Panc1 (cell line): ENCODE data around the gene CNGB1. TPM values are rescaled to one million over a fixed set of nuclear protein-coding genes. Genes with fewer than 3 reads are reported as not detected.

Experiments used
- ATAC-seq: fragments of 200-7000 bp; cut with Tn5 transposase; 2 replicates; pipeline ENCODE4 v1.9.1; 2020; ENCODE audit warnings: mild to moderate bottlenecking, moderate library complexity
- BruUV-seq: library from RNA; stranded (reverse); fragments of 400-500 nt; replicated peaks from 2 replicates; lab custom pipeline; 2021; lab: Mats Ljungman, UMichigan
- CTCF ChIA-PET: fragments of 300-600 bp; sonication (Branson Sonifier 250); formaldehyde crosslinking; loops from one replicate; lab custom pipeline; 2022; ENCODE audit warnings: antibody characterized with exemption; lab: Charles Lee
- POLR2A ChIA-PET: fragments of 300-600 bp; sonication (Branson Sonifier 250); formaldehyde crosslinking; loops from one replicate; lab custom pipeline; 2022; ENCODE audit warnings: antibody characterized with exemption; lab: Charles Lee
- DNase-seq: peaks from one replicate; pipeline ENCODE4 v3.0.0-alpha.2; 2010; ENCODE audit warnings: low read depth, low spot score
- H3K27ac ChIP-seq: 2 replicates; pipeline ENCODE4 v1.5.1; 2011; ENCODE audit warnings: mild to moderate bottlenecking, low read length, inconsistent platforms
- H3K27me3 ChIP-seq: fragments of 200-500 bp; sonication (Bioruptor generic); 2 replicates; pipeline ENCODE4 v1.6.0; 2014; ENCODE audit warnings: low read length, inconsistent platforms; ENCODE audit not compliant: control insufficient read depth, insufficient read depth
- H3K36me3 ChIP-seq: fragments of 200-500 bp; sonication (Bioruptor generic); 2 replicates; pipeline ENCODE4 v1.5.1; 2014; ENCODE audit warnings: inconsistent platforms, mild to moderate bottlenecking, low read length, moderate library complexity; ENCODE audit not compliant: control insufficient read depth, insufficient read depth
- H3K4me1 ChIP-seq: 2 replicates; pipeline ENCODE4 v1.5.1; 2011; ENCODE audit warnings: inconsistent platforms, mild to moderate bottlenecking, low read length, moderate library complexity; ENCODE audit not compliant: control insufficient read depth, insufficient read depth
- H3K4me3 ChIP-seq, 2 experiments: 2 replicates each; pipeline ENCODE4 v1.5.1; 2011 to 2012; ENCODE audit warnings: low read depth in 2 of 2, low read length in 2 of 2, mild to moderate bottlenecking in 2 of 2, inconsistent platforms in 1 of 2, moderate library complexity in 1 of 2
- H3K9me3 ChIP-seq: fragments of 200-500 bp; sonication (Bioruptor generic); 2 replicates; pipeline ENCODE4 v1.5.1; 2014; ENCODE audit warnings: low read depth, mild to moderate bottlenecking, inconsistent platforms, low read length, moderate library complexity; ENCODE audit not compliant: control insufficient read depth, insufficient read depth
- POLR2AphosphoS5 ChIP-seq: IDR thresholded peaks from 2 replicates; pipeline ENCODE4 v1.6.1; 2012; ENCODE audit warnings: mild to moderate bottlenecking, low read depth, low read length, moderate library complexity
- SIN3A ChIP-seq: IDR thresholded peaks from 2 replicates; pipeline ENCODE4 v1.6.1; 2012; ENCODE audit warnings: low read depth, mild to moderate bottlenecking, low read length, moderate library complexity, borderline replicate concordance; ENCODE audit not compliant: insufficient read depth
- TCF7L2 ChIP-seq: IDR thresholded peaks from 2 replicates; pipeline ENCODE4 v1.6.1; 2011; ENCODE audit warnings: mild to moderate bottlenecking, low read depth, low read length, inconsistent platforms
- in situ Hi-C: cut with HindIII; loops from 2 replicates; pipeline ENCODE4 v1.10.0; 2016; ENCODE audit warnings: low sequenced_read_pairs, low pct_unique_long_range_greater_than_20kb
- intact Hi-C: fragments of 100-400 bp; cut with micrococcal nuclease; formaldehyde crosslinking; loops from one replicate; pipeline ENCODE4 v1.10.0; 2022; ENCODE audit not compliant: unreplicated experiment
- total RNA-seq: library from RNA; stranded (reverse); gene quantifications from one replicate; pipeline ENCODE4 v1.2.1, GENCODE V29; 2021; ENCODE audit not compliant: unreplicated experiment
- TF ChIP-seq, protein P1 (sequence below): fragments of 450-650 bp; IDR thresholded peaks from 2 replicates; pipeline ENCODE4 v1.5.1; 2017; ENCODE audit warnings: mild to moderate bottlenecking
- TF ChIP-seq, protein P2 (sequence below), 2 experiments: IDR thresholded peaks; 2 replicates each; pipeline ENCODE4 v1.6.1; 2011 to 2012; ENCODE audit warnings: low read depth in 2 of 2, control low read depth in 1 of 2, low read length in 1 of 2, mild to moderate bottlenecking in 1 of 2, moderate library complexity in 1 of 2; ENCODE audit not compliant: insufficient read depth in 1 of 2

CNGB1 gene
- total RNA-seq, 1 experiment from 2014 or later: not detected

DNA sequence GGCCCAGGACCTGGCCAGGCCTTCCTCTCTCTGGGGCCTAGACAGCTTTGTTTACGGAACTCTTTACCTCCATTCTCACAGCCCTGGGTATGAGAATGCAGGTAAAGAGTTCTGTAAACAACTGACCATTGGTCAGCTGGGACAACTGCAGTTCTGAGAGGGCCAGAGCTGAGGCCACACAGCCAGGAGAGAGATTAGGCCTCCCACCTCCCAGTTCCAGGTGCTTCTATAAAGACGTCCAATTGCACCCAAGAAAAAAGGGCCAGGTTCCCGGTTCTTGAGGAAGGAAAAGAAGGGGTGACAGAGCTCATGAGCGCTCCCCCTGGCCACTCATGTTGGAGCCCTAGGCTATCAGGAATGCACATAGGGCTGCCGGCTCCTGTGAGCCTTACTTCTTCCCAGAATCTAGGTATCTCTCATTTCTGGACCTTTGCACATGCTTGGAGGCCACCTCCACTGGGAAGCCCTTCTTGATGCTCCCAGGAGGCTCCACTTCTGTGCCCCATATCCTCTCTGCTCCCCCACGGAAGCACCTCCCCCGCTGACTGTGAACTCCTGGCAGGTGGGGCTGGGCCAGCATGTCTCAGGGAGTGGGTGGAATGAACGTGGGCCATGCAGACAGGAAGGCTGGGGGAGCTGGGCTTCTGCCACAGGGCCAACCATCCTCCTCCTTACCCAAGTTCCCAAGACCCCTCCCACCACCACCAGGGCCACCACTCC lies 13.1 kb downstream of the CNGB1 start:
- POLR2A ChIA-PET: no interaction called here
- intact Hi-C loops: no loop called here
- in situ Hi-C loops: no loop called here
- no peak overlapping the region for H3K4me3 ChIP-seq
- no peaks in the 10 kb centered on the region for H3K36me3 ChIP-seq
- DNase-seq (no peak), ATAC-seq (no peak)
- no peaks in the 10 kb centered on the region for H3K9me3 ChIP-seq
- H3K27ac ChIP-seq: no peak overlapping the region
- TF ChIP-seq, protein P1, sequence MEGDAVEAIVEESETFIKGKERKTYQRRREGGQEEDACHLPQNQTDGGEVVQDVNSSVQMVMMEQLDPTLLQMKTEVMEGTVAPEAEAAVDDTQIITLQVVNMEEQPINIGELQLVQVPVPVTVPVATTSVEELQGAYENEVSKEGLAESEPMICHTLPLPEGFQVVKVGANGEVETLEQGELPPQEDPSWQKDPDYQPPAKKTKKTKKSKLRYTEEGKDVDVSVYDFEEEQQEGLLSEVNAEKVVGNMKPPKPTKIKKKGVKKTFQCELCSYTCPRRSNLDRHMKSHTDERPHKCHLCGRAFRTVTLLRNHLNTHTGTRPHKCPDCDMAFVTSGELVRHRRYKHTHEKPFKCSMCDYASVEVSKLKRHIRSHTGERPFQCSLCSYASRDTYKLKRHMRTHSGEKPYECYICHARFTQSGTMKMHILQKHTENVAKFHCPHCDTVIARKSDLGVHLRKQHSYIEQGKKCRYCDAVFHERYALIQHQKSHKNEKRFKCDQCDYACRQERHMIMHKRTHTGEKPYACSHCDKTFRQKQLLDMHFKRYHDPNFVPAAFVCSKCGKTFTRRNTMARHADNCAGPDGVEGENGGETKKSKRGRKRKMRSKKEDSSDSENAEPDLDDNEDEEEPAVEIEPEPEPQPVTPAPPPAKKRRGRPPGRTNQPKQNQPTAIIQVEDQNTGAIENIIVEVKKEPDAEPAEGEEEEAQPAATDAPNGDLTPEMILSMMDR: no peak
- TF ChIP-seq TCF7L2 (no peak), POLR2AphosphoS5 (no peak), SIN3A (no peak)
- TF ChIP-seq, protein P2, sequence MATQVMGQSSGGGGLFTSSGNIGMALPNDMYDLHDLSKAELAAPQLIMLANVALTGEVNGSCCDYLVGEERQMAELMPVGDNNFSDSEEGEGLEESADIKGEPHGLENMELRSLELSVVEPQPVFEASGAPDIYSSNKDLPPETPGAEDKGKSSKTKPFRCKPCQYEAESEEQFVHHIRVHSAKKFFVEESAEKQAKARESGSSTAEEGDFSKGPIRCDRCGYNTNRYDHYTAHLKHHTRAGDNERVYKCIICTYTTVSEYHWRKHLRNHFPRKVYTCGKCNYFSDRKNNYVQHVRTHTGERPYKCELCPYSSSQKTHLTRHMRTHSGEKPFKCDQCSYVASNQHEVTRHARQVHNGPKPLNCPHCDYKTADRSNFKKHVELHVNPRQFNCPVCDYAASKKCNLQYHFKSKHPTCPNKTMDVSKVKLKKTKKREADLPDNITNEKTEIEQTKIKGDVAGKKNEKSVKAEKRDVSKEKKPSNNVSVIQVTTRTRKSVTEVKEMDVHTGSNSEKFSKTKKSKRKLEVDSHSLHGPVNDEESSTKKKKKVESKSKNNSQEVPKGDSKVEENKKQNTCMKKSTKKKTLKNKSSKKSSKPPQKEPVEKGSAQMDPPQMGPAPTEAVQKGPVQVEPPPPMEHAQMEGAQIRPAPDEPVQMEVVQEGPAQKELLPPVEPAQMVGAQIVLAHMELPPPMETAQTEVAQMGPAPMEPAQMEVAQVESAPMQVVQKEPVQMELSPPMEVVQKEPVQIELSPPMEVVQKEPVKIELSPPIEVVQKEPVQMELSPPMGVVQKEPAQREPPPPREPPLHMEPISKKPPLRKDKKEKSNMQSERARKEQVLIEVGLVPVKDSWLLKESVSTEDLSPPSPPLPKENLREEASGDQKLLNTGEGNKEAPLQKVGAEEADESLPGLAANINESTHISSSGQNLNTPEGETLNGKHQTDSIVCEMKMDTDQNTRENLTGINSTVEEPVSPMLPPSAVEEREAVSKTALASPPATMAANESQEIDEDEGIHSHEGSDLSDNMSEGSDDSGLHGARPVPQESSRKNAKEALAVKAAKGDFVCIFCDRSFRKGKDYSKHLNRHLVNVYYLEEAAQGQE (IDR thresholded peaks at IDR 0.05; ENCODE audit: insufficient read depth in 1 of 2, low read depth in 2 of 2, low read length in 1 of 2): no peak
- H3K4me1 ChIP-seq: no peaks in the 10 kb centered on the region
- no TSS peak for BruUV-seq
- CTCF ChIA-PET: interaction anchor here (0.7 kb wide), 1 partner anchor 60 kb away, joined by 3 read pairs; no protein-coding TSS in a partner anchor
- no peaks in the 10 kb centered on the region for H3K27me3 ChIP-seq

DNA sequence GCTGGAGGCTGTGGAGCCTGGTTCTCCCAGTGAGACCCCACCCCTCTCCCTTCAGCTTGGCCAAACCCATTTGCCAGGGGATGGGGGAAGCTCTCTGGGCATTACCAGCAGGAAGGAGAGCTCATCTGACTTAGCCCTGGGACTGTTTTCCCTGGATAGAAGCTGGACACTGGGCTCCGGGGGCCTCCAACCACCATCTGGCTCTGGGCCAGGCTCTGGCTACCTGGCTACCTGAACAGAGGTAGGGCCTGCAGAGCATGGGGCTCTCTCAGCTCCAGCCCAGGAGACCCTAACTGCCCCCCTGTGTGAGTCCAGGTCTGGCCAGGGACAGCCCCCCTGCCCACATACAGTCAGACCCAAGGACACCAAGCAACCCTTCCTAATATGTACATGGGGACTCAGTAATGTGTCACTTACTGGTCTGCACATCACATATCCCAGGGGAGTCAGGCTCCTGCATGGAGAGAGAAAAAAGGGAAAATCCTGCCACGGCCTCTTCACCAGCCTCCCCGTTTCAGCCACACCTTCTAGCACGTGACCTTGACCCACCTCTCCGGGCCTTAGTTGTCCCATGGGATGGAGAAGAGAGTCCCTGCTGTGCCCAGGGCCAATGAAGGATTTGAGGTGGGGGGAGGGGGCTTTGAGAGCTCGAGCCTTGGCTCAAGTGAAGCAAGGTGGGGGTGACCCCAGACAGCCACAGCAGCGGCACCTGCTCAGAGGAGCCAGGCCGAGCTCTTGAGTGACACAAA lies 13.8 kb downstream of the CNGB1 start:
- H3K36me3 ChIP-seq: no peaks in the 10 kb centered on the region
- TF ChIP-seq, protein P1: no peak
- TF ChIP-seq POLR2AphosphoS5 (no peak), SIN3A (no peak), TCF7L2 (no peak)
- TF ChIP-seq, protein P2 (IDR thresholded peaks at IDR 0.05; ENCODE audit: insufficient read depth in 1 of 2, low read depth in 2 of 2, low read length in 1 of 2): no peak
- POLR2A ChIA-PET: no interaction called here
- no TSS peak for BruUV-seq
- ATAC-seq (no peak), DNase-seq (no peak)
- H3K4me3 ChIP-seq: no peak overlapping the region
- in situ Hi-C loops: no loop called here
- CTCF ChIA-PET: interaction anchor here (0.7 kb wide), 1 partner anchor 60 kb away, joined by 3 read pairs; no protein-coding TSS in a partner anchor
- intact Hi-C loops: no loop called here
- H3K9me3 ChIP-seq: no peaks in the 10 kb centered on the region
- H3K4me1 ChIP-seq: no peaks in the 10 kb centered on the region
- no peak overlapping the region for H3K27ac ChIP-seq
- H3K27me3 ChIP-seq: no peaks in the 10 kb centered on the region
